HepG2 (cell line): ENCODE results near the gene IL33. TPM values are rescaled to one million over a fixed set of nuclear protein-coding genes. Genes with fewer than 3 reads are reported as not detected.

ENCODE experiments used
- ATAC-seq: fragments of 200-7000 bp; cut with Tn5 transposase; 3 replicates; pipeline ENCODE4 v1.9.1; 2020; ENCODE audit warnings: mild to moderate bottlenecking, moderate library complexity
- BruUV-seq: library from RNA; stranded (reverse); fragments of 400-500 nt; replicated peaks from 2 replicates; lab custom pipeline; 2021; lab: Mats Ljungman, UMichigan
- CTCF ChIA-PET: fragments of 300-600 bp; formaldehyde crosslinking; extraction: SDS; loops from one replicate; lab custom pipeline; 2021; ENCODE audit warnings: low total read pairs, inconsistent platforms, low intra/inter-chr PET ratio; lab: Yijun Ruan, JAX
- POLR2A ChIA-PET: fragments of 350-600 bp; sonication (Branson Sonifier 250); formaldehyde crosslinking; loops from one replicate; lab custom pipeline; 2020; ENCODE audit warnings: antibody characterized with exemption, inconsistent platforms; lab: Yijun Ruan, JAX
- DNase-seq: peaks from one replicate; pipeline ENCODE4 v3.0.0-alpha.2; 2015; ENCODE audit warnings: low spot score
- FAIRE-seq: peaks from 3 replicates; lab custom pipeline; 2011; peaks lifted over from hg19 to GRCh38; lab: Jason Lieb, UNC
- H2AFZ ChIP-seq: one replicate; pipeline ENCODE4 v1.6.1; 2011; ENCODE audit warnings: low read length, inconsistent platforms
- H3K27ac ChIP-seq: fragments of 300-600 bp; 3 replicates; pipeline ENCODE4 v1.8.0; 2011; ENCODE audit warnings: mixed run types, mild to moderate bottlenecking, mixed read lengths, low read length, inconsistent platforms; ENCODE audit not compliant: insufficient read depth; ENCODE audit errors: extremely low read length
- H3K27me3 ChIP-seq, 2 experiments: fragments of 200-600 bp in 1 of 2; 2 replicates in 1 of 2; 3 replicates in 1 of 2; pipeline versions ENCODE4 v1.6.0 to v1.8.0; 2011; ENCODE audit warnings: low read length in 2 of 2, mild to moderate bottlenecking in 2 of 2, moderate library complexity in 2 of 2, inconsistent platforms in 1 of 2; ENCODE audit not compliant: insufficient read depth in 2 of 2, control insufficient read depth in 1 of 2
- H3K36me3 ChIP-seq, 2 experiments: fragments of 200-600 bp in 1 of 2; replicated peaks in 1 of 2; 2 replicates in 1 of 2; 3 replicates in 1 of 2; pipeline versions ENCODE4 v1.5.1 to v1.8.0; 2011; ENCODE audit warnings: low read length in 2 of 2, inconsistent platforms in 1 of 2; ENCODE audit not compliant: insufficient read depth in 2 of 2, control insufficient read depth in 1 of 2
- H3K4me1 ChIP-seq: 2 replicates; pipeline ENCODE4 v1.5.1; 2012; ENCODE audit warnings: low read length, inconsistent platforms; ENCODE audit not compliant: insufficient read depth
- H3K4me2 ChIP-seq: 2 replicates; pipeline ENCODE4 v1.6.0; 2011; ENCODE audit warnings: low read depth, low read length, inconsistent platforms
- H3K4me3 ChIP-seq, 3 experiments: fragments of 200-600 bp in 1 of 3; sonication (generic), shearing (Covaris generic) in 1 of 3; replicated peaks in 1 of 3; 2 replicates each; pipeline ENCODE4 v1.5.1; 2011 to 2016; ENCODE audit warnings: low read length in 3 of 3, inconsistent platforms in 2 of 3, low read depth in 2 of 3, mild to moderate bottlenecking in 2 of 3, control low read depth in 1 of 3, mixed read lengths in 1 of 3; ENCODE audit not compliant: insufficient read depth in 1 of 3
- H3K79me2 ChIP-seq: one replicate; pipeline ENCODE4 v1.6.1; 2011; ENCODE audit warnings: low read length, inconsistent platforms; ENCODE audit not compliant: insufficient read depth
- H3K9ac ChIP-seq: 2 replicates; pipeline ENCODE4 v1.6.0; 2011; ENCODE audit warnings: mild to moderate bottlenecking, low read depth, low read length, inconsistent platforms; ENCODE audit not compliant: insufficient read depth
- H3K9me3 ChIP-seq: 2 replicates; pipeline ENCODE4 v1.5.1; 2012; ENCODE audit warnings: mild to moderate bottlenecking, low read length
- H4K20me1 ChIP-seq: 2 replicates; pipeline ENCODE4 v1.6.0; 2011; ENCODE audit warnings: inconsistent platforms, mild to moderate bottlenecking, low read length, moderate library complexity; ENCODE audit not compliant: insufficient read depth
- HNRNPLL ChIP-seq: fragments of 200-400 bp; formaldehyde crosslinking; IDR thresholded peaks from 2 replicates; pipeline ENCODE4 v1.6.1; 2017; ENCODE audit warnings: mild to moderate bottlenecking, low read depth, low read length; ENCODE audit not compliant: poor library complexity, severe bottlenecking
- HNRNPUL1 ChIP-seq: fragments of 200-400 bp; formaldehyde crosslinking; IDR thresholded peaks from 2 replicates; pipeline ENCODE4 v1.6.1; 2017; ENCODE audit warnings: low read depth, mild to moderate bottlenecking, low read length, moderate library complexity
- NCOA2 ChIP-seq: sonication (generic); formaldehyde crosslinking; IDR thresholded peaks from 2 replicates; pipeline ENCODE4 v1.8.0; 2022; ENCODE audit warnings: inconsistent platforms
- NFKB2 ChIP-seq: sonication (generic); formaldehyde crosslinking; IDR thresholded peaks from 2 replicates; pipeline ENCODE4 v1.4.0; 2020; ENCODE audit warnings: missing genetic modification reagents, borderline replicate concordance
- PHB2 ChIP-seq: fragments of 450-650 bp; IDR thresholded peaks from 2 replicates; pipeline ENCODE4 v1.6.1; 2018; ENCODE audit not compliant: partially characterized antibody
- ZC3H13 ChIP-seq: sonication (generic); formaldehyde crosslinking; IDR thresholded peaks from 2 replicates; pipeline ENCODE4 v1.8.1; 2023; ENCODE audit warnings: mild to moderate bottlenecking, missing genetic modification reagents, moderate library complexity
- ZNF12 ChIP-seq: sonication (generic); formaldehyde crosslinking; IDR thresholded peaks from 2 replicates; pipeline ENCODE4 v1.5.0; 2020; ENCODE audit warnings: missing genetic modification reagents
- ZNF180 ChIP-seq: sonication (generic); formaldehyde crosslinking; IDR thresholded peaks from 2 replicates; pipeline ENCODE4 v1.4.0; 2020; ENCODE audit warnings: low read depth, missing genetic modification reagents, borderline replicate concordance
- ZNF205 ChIP-seq: IDR thresholded peaks from 2 replicates; pipeline ENCODE4 v1.6.1; 2018; ENCODE audit warnings: missing biosample characterization, missing genetic modification reagents
- ZNF317 ChIP-seq: sonication (generic); formaldehyde crosslinking; IDR thresholded peaks from 2 replicates; pipeline ENCODE4 v1.5.0; 2020; ENCODE audit warnings: mild to moderate bottlenecking, missing genetic modification reagents
- ZNF558 ChIP-seq: sonication (generic); formaldehyde crosslinking; IDR thresholded peaks from 2 replicates; pipeline ENCODE4 v1.9.0; 2022; ENCODE audit warnings: mild to moderate bottlenecking, missing genetic modification reagents, borderline replicate concordance
- WGBS: methylation state at CpG from one replicate; pipeline ENCODE4 v1.1.6; 2017; ENCODE audit warnings: low lambda C conversion rate; 5-methylcytosine and 5-hydroxymethylcytosine counted together
- in situ Hi-C: cut with HindIII; loops from 2 replicates; pipeline ENCODE4 v1.10.0; 2017; ENCODE audit warnings: low pct_unique_long_range_greater_than_20kb; ENCODE audit not compliant: extremely low pct_ligation_motif_present
- intact Hi-C: fragments of 100-400 bp; cut with micrococcal nuclease; formaldehyde crosslinking; loops from one replicate; pipeline ENCODE4 v1.10.0; 2022; ENCODE audit not compliant: unreplicated experiment
- polyA plus RNA-seq, 8 experiments: library from polyadenylated mRNA; depleted of rRNA in 3 of 8; stranded (reverse) in 7 of 8; unstranded in 1 of 8; fragments of >200 nt; fragmentation: Illumina TruSeq in 4 of 8; extraction: Trizol in 4 of 8; gene quantifications; 2 replicates each; pipeline versions ENCODE4 v1.2.1 to v1.2.3, GENCODE V29; 2011 to 2016; ENCODE audit warnings: low read depth in 4 of 8, missing spikeins in 1 of 8, mixed read lengths in 1 of 8; ENCODE audit not compliant: insufficient read depth in 1 of 8
- total RNA-seq, 5 experiments: library from RNA; depleted of rRNA; stranded (reverse); fragments of >200 nt; fragmentation: Illumina TruSeq; extraction: Trizol; gene quantifications; 2 replicates each; pipeline ENCODE4 v1.2.3, GENCODE V29; 2016; ENCODE audit warnings: low read depth in 1 of 5
- TF ChIP-seq, protein P1 (sequence below): sonication (generic); formaldehyde crosslinking; IDR thresholded peaks from 2 replicates; pipeline ENCODE4 v1.4.0; 2020; ENCODE audit warnings: mild to moderate bottlenecking, missing genetic modification reagents
- TF ChIP-seq, protein P2 (sequence below): sonication (generic); formaldehyde crosslinking; IDR thresholded peaks from 2 replicates; pipeline ENCODE4 v1.4.0; 2020; ENCODE audit warnings: mild to moderate bottlenecking, missing genetic modification reagents
- TF ChIP-seq, protein P3 (sequence below): sonication (generic); formaldehyde crosslinking; conservative IDR thresholded peaks from 2 replicates; pipeline ENCODE4 v1.4.0; 2020; ENCODE audit warnings: missing genetic modification reagents
- TF ChIP-seq, protein P4 (sequence below): sonication (generic); formaldehyde crosslinking; IDR thresholded peaks from 2 replicates; pipeline ENCODE4 v1.4.0; 2020; ENCODE audit warnings: low read depth, mild to moderate bottlenecking, missing genetic modification reagents

Gene IL33
- total and polyA plus RNA-seq, 2 of the 13 experiments (the other 11 are each of a cell fraction or from before 2014, with no cell fraction given): 0.05 TPM; not detected in 1

DNA sequence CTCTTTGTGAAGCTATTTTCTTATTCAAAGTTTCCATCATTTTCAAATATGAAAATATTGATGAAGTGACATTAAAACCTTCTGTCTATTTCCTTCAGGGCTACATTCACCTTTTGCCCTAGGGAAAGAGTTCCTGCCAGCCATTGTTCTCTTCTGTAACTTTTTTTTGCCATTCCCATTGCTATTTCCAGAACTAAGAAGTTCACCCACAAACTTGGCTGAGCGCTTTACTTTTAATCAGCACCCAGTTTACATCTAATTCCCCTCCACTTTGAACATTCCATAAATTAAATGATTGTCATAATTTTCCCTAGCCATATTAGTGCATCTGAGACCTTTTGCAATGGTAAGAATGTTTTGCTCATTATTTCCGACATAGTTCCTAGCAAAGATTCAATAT, 4.4 kb downstream of the IL33 start:
- Histone ChIP-seq H4K20me1 (no peaks in the 10 kb centered on the region), H3K9ac (no peak overlapping the region), H3K79me2 (no peaks in the 10 kb centered on the region), H3K36me3 (no peaks in the 10 kb centered on the region), H3K4me3 (no peak overlapping the region), H3K27ac (no peak overlapping the region), H3K4me2 (no peak overlapping the region), H3K9me3 (no peaks in the 10 kb centered on the region), H3K27me3 (no peaks in the 10 kb centered on the region), H3K4me1 (no peaks in the 10 kb centered on the region), H2AFZ (no peak overlapping the region)
- 43% methylated on average over 2 of the region's 2 CpGs for WGBS
- intact Hi-C loops: no loop called here
- ATAC-seq (no peak), FAIRE-seq (no peak), DNase-seq (no peak)
- in situ Hi-C loops: no loop called here
- no TSS peak for BruUV-seq
- ChIA-PET POLR2A (no interaction called here), CTCF (no interaction called here)
- no peak for TF ChIP-seq HNRNPLL
- TF ChIP-seq, protein P1, sequence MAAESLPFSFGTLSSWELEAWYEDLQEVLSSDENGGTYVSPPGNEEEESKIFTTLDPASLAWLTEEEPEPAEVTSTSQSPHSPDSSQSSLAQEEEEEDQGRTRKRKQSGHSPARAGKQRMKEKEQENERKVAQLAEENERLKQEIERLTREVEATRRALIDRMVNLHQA (CRISPR knock-in tag): no peak
- TF ChIP-seq PHB2: no peak
- no peak for TF ChIP-seq ZNF558 (CRISPR knock-in tag)
- no peak for TF ChIP-seq ZNF317 (CRISPR knock-in tag)
- TF ChIP-seq, protein P2, sequence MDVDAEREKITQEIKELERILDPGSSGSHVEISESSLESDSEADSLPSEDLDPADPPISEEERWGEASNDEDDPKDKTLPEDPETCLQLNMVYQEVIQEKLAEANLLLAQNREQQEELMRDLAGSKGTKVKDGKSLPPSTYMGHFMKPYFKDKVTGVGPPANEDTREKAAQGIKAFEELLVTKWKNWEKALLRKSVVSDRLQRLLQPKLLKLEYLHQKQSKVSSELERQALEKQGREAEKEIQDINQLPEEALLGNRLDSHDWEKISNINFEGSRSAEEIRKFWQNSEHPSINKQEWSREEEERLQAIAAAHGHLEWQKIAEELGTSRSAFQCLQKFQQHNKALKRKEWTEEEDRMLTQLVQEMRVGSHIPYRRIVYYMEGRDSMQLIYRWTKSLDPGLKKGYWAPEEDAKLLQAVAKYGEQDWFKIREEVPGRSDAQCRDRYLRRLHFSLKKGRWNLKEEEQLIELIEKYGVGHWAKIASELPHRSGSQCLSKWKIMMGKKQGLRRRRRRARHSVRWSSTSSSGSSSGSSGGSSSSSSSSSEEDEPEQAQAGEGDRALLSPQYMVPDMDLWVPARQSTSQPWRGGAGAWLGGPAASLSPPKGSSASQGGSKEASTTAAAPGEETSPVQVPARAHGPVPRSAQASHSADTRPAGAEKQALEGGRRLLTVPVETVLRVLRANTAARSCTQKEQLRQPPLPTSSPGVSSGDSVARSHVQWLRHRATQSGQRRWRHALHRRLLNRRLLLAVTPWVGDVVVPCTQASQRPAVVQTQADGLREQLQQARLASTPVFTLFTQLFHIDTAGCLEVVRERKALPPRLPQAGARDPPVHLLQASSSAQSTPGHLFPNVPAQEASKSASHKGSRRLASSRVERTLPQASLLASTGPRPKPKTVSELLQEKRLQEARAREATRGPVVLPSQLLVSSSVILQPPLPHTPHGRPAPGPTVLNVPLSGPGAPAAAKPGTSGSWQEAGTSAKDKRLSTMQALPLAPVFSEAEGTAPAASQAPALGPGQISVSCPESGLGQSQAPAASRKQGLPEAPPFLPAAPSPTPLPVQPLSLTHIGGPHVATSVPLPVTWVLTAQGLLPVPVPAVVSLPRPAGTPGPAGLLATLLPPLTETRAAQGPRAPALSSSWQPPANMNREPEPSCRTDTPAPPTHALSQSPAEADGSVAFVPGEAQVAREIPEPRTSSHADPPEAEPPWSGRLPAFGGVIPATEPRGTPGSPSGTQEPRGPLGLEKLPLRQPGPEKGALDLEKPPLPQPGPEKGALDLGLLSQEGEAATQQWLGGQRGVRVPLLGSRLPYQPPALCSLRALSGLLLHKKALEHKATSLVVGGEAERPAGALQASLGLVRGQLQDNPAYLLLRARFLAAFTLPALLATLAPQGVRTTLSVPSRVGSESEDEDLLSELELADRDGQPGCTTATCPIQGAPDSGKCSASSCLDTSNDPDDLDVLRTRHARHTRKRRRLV (CRISPR knock-in tag): no peak
- no peak for TF ChIP-seq ZNF12
- TF ChIP-seq NCOA2 (CRISPR knock-in tag): no peak
- TF ChIP-seq, protein P3, sequence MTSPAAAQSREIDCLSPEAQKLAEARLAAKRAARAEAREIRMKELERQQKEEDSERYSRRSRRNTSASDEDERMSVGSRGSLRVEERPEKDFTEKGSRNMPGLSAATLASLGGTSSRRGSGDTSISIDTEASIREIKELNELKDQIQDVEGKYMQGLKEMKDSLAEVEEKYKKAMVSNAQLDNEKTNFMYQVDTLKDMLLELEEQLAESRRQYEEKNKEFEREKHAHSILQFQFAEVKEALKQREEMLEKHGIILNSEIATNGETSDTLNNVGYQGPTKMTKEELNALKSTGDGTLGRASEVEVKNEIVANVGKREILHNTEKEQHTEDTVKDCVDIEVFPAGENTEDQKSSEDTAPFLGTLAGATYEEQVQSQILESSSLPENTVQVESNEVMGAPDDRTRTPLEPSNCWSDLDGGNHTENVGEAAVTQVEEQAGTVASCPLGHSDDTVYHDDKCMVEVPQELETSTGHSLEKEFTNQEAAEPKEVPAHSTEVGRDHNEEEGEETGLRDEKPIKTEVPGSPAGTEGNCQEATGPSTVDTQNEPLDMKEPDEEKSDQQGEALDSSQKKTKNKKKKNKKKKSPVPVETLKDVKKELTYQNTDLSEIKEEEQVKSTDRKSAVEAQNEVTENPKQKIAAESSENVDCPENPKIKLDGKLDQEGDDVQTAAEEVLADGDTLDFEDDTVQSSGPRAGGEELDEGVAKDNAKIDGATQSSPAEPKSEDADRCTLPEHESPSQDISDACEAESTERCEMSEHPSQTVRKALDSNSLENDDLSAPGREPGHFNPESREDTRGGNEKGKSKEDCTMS: no peak
- TF ChIP-seq HNRNPUL1: no peak
- no peak for TF ChIP-seq ZNF180 (CRISPR knock-in tag)
- no peak for TF ChIP-seq ZNF205 (CRISPR knock-in tag)
- TF ChIP-seq, protein P4, sequence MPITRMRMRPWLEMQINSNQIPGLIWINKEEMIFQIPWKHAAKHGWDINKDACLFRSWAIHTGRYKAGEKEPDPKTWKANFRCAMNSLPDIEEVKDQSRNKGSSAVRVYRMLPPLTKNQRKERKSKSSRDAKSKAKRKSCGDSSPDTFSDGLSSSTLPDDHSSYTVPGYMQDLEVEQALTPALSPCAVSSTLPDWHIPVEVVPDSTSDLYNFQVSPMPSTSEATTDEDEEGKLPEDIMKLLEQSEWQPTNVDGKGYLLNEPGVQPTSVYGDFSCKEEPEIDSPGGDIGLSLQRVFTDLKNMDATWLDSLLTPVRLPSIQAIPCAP (CRISPR knock-in tag): no peak
- no peak for TF ChIP-seq ZC3H13 (CRISPR knock-in tag)
- no peak for TF ChIP-seq NFKB2 (CRISPR knock-in tag)
